ENCODE results near the gene GALNT11. TPM values are rescaled to one million over a fixed set of nuclear protein-coding genes. Genes with fewer than 3 reads are reported as not detected.
A peak's percentile ranks its signal among the peaks of the same experiment; 100 is the strongest.

GALNT11 gene
- polyA plus RNA-seq, 3 donors = 17.7 to 25.9 (median 20.6) TPM

DNA sequence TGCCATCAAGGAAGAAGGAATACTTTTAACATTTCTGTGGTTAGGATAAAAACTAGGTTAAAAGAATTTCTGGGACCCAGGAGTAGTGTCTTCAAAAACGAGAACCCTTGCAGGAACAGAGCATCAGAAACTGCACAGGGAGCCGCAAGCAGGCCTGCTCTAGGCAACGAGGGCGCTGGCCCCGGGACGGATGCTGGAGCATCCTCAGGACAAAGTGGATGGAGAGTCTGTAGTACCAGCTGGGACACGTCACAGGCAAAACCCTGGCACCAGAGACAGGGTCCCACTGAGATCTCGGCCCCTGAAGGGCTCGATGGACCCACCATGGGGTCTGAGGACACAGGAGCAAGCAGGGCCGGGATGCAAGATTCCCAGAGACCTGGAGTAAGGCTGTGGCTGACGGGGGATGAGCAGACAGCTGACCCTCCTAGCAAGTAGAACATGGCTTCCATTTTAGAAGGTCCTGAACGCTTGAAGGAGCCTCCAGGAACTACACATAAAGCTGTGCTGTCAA, 106.6 kb downstream of the GALNT11 start:
- H3K4me1 Mint-ChIP-seq = no peaks in the 10 kb centered on the region
- H3K27ac Mint-ChIP-seq = peak overlapping the region in 1 of 7 donors; percentile 21
- H3K27me3 ChIP-seq (ENCODE audit: control insufficient read depth in 2 of 2, insufficient read depth in 2 of 2, low read length in 2 of 2) = no peaks in the 10 kb centered on the region
- H4K20me1 ChIP-seq (ENCODE audit: insufficient read depth, low read length) = peaks cover 18% of the 10 kb centered on the region
- H3K4me3 ChIP-seq (replicated peaks in 1 of 3; ENCODE audit: low read depth in 2 of 3, low read length in 3 of 3) = no peak overlapping the region
- H3K9me3 ChIP-seq (replicated peaks in 1 of 2; ENCODE audit: control insufficient read depth in 1 of 2, insufficient read depth in 1 of 2, low read length in 2 of 2) = peaks cover 5 to 9% of the 10 kb centered on the region in 2 donors
- TF ChIP-seq, protein P1, sequence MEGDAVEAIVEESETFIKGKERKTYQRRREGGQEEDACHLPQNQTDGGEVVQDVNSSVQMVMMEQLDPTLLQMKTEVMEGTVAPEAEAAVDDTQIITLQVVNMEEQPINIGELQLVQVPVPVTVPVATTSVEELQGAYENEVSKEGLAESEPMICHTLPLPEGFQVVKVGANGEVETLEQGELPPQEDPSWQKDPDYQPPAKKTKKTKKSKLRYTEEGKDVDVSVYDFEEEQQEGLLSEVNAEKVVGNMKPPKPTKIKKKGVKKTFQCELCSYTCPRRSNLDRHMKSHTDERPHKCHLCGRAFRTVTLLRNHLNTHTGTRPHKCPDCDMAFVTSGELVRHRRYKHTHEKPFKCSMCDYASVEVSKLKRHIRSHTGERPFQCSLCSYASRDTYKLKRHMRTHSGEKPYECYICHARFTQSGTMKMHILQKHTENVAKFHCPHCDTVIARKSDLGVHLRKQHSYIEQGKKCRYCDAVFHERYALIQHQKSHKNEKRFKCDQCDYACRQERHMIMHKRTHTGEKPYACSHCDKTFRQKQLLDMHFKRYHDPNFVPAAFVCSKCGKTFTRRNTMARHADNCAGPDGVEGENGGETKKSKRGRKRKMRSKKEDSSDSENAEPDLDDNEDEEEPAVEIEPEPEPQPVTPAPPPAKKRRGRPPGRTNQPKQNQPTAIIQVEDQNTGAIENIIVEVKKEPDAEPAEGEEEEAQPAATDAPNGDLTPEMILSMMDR (IDR thresholded peaks at IDR 0.05) = no peak
- peaks cover 0 to 14% (median 2%) of the 10 kb centered on the region in 7 donors for H3K9me3 Mint-ChIP-seq
- H2AFZ ChIP-seq (ENCODE audit: insufficient read depth, low read depth, low read length, poor library complexity, severe bottlenecking) = no peak overlapping the region
- H3K4me2 ChIP-seq (replicated peaks; ENCODE audit: extremely low read depth, low read length, poor library complexity, severe bottlenecking) = no peak overlapping the region
- H3K36me3 ChIP-seq (replicated peaks in 1 of 2; ENCODE audit: control insufficient read depth in 1 of 2, insufficient read depth in 2 of 2, low read length in 2 of 2) = peaks cover 65 to 100% of the 10 kb centered on the region in 2 donors
- over 99% methylated on average over 12 of the region's 12 CpGs for WGBS (ENCODE audit: insufficient coverage)
- H3K79me2 ChIP-seq (ENCODE audit: insufficient read depth, low read length) = no peaks in the 10 kb centered on the region
- H3K36me3 Mint-ChIP-seq = peaks cover 69 to 87% of the 10 kb centered on the region in 2 donors
- intact Hi-C loops (cut with micrococcal nuclease) = no loop called here
- H3K9ac ChIP-seq (ENCODE audit: insufficient read depth, low read length, poor library complexity, severe bottlenecking) = no peak overlapping the region
- no peak overlapping the region for H3K27ac ChIP-seq (ENCODE audit: low read depth in 1 of 2, low read length in 2 of 2)
- no peak for DNase-seq
- H3K4me1 ChIP-seq (ENCODE audit: control insufficient read depth in 1 of 2, insufficient read depth in 2 of 2, low read length in 2 of 2) = no peaks in the 10 kb centered on the region
- H3K27me3 Mint-ChIP-seq (ENCODE audit: low read depth in 3 of 3) = peaks cover 0 to 2% (median 1%) of the 10 kb centered on the region in 3 donors
- H3K4me3 Mint-ChIP-seq = no peak overlapping the region

DNA sequence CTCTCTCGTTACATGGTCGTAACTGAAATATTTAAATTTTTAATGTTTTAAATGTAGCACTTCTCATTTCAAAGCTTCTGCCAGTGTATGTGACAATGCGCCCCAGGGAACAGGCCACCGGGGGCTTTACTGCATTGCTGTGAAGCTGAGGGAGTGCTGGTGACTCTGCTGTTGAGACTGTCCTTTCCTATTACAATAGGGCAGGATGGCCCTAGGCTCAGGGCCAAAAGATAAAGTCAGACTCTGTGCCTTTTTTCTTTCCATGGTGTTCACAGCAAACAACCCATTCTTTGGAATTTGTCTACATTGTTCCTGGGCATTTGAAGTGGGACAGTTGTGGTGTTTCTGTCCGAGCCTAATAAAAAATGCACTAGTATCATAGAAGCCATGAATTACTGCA, 107.3 kb downstream of the GALNT11 start:
- H3K4me1 ChIP-seq (ENCODE audit: control insufficient read depth in 1 of 2, insufficient read depth in 2 of 2, low read length in 2 of 2) = no peaks in the 10 kb centered on the region
- intact Hi-C loops (cut with micrococcal nuclease) = no loop called here

More for the DNA sequence above, 107.3 kb downstream of the GALNT11 start:
- no peak overlapping the region for H2AFZ ChIP-seq (ENCODE audit: insufficient read depth, low read depth, low read length, poor library complexity, severe bottlenecking)
- H3K9me3 ChIP-seq (replicated peaks in 1 of 2; ENCODE audit: control insufficient read depth in 1 of 2, insufficient read depth in 1 of 2, low read length in 2 of 2) = peaks cover 5 to 9% of the 10 kb centered on the region in 2 donors
- no peak overlapping the region for H3K9ac ChIP-seq (ENCODE audit: insufficient read depth, low read length, poor library complexity, severe bottlenecking)
- no peak overlapping the region for H3K27ac Mint-ChIP-seq
- no peak overlapping the region for H3K27ac ChIP-seq (ENCODE audit: low read depth in 1 of 2, low read length in 2 of 2)
- peaks cover 70 to 100% of the 10 kb centered on the region in 2 donors for H3K36me3 ChIP-seq (replicated peaks in 1 of 2; ENCODE audit: control insufficient read depth in 1 of 2, insufficient read depth in 2 of 2, low read length in 2 of 2)
- peaks cover 70 to 87% of the 10 kb centered on the region in 2 donors for H3K36me3 Mint-ChIP-seq
- peaks cover 18% of the 10 kb centered on the region for H4K20me1 ChIP-seq (ENCODE audit: insufficient read depth, low read length)
- H3K4me3 ChIP-seq (replicated peaks in 1 of 3; ENCODE audit: low read depth in 2 of 3, low read length in 3 of 3) = no peak overlapping the region
- H3K4me3 Mint-ChIP-seq = no peak overlapping the region
- no peaks in the 10 kb centered on the region for H3K4me1 Mint-ChIP-seq
- H3K79me2 ChIP-seq (ENCODE audit: insufficient read depth, low read length) = no peaks in the 10 kb centered on the region
- DNase-seq = no peak
- no peaks in the 10 kb centered on the region for H3K27me3 Mint-ChIP-seq (ENCODE audit: low read depth in 3 of 3)
- TF ChIP-seq, protein P1 (IDR thresholded peaks at IDR 0.05) = no peak
- H3K4me2 ChIP-seq (replicated peaks; ENCODE audit: extremely low read depth, low read length, poor library complexity, severe bottlenecking) = no peak overlapping the region
- WGBS (ENCODE audit: insufficient coverage) = no CpG with 5 or more reads among the region's 5 CpGs
- no peaks in the 10 kb centered on the region for H3K27me3 ChIP-seq (ENCODE audit: control insufficient read depth in 2 of 2, insufficient read depth in 2 of 2, low read length in 2 of 2)
- peaks cover 0 to 14% (median 2%) of the 10 kb centered on the region in 7 donors for H3K9me3 Mint-ChIP-seq

Data from CD14-positive monocyte (primary cell).